GM06990 (cell line): ENCODE measurements around the gene PHF1.

Experiments
- DNase-seq: peaks from one replicate; pipeline ENCODE4 v3.0.0-alpha.2; 2011; ENCODE audit not compliant: insufficient read length; ENCODE audit errors: extremely low read depth
- H3K27me3 ChIP-seq: replicated peaks from 2 replicates; pipeline ENCODE4 v1.6.0; 2011; ENCODE audit warnings: low read length; ENCODE audit not compliant: control insufficient read depth, insufficient read depth
- H3K36me3 ChIP-seq: 2 replicates; pipeline ENCODE4 v1.5.1; 2011; ENCODE audit warnings: low read length; ENCODE audit not compliant: control insufficient read depth, insufficient read depth
- H3K4me3 ChIP-seq: replicated peaks from 2 replicates; pipeline ENCODE4 v1.5.1; 2011; ENCODE audit warnings: low read depth, mild to moderate bottlenecking, control low read depth, low read length
- CTCF ChIP-seq: IDR thresholded peaks from 2 replicates; pipeline ENCODE4 v1.5.1; 2011; ENCODE audit warnings: low read length, control low read depth, mild to moderate bottlenecking, inconsistent platforms; ENCODE audit not compliant: insufficient read depth, poor library complexity, severe bottlenecking

Gene PHF1

GRCh38 chr6:33430334-33430733, 19.5 kb downstream of the PHF1 start:
- no peak for TF ChIP-seq CTCF
- no peak for DNase-seq
- Histone ChIP-seq H3K27me3 (no peaks in the 10 kb centered on the region), H3K36me3 (peaks cover 1% of the 10 kb centered on the region; the same call in 1 of the 2 replicates), H3K4me3 (no peak overlapping the region; the same call in 1 of the 2 replicates)

GRCh38 chr6:33430991-33431879, 20.4 kb downstream of the PHF1 start:
- H3K4me3 ChIP-seq: peak overlapping the region; percentile 51

GRCh38 chr6:33431880-33432541, 21.2 kb downstream of the PHF1 start:
- no peak for TF ChIP-seq CTCF
- Histone ChIP-seq H3K4me3 (peak overlapping the region; percentile 42), H3K27me3 (no peaks in the 10 kb centered on the region), H3K36me3 (peaks cover 4% of the 10 kb centered on the region; the same call in 1 of the 2 replicates)
- no peak for DNase-seq

More at GRCh38 chr6:33430991-33431879, 20.4 kb downstream of the PHF1 start:
- peaks cover 4% of the 10 kb centered on the region; the same call in 1 of the 2 replicates for H3K36me3 ChIP-seq
- DNase-seq: peak; percentile 82
- no peak for TF ChIP-seq CTCF
- H3K27me3 ChIP-seq: no peaks in the 10 kb centered on the region

GRCh38 chr6:33432546-33432945, 21.7 kb downstream of the PHF1 start:
- no peak for DNase-seq
- peaks cover 4% of the 10 kb centered on the region; the same call in 1 of the 2 replicates for H3K36me3 ChIP-seq
- no peak overlapping the region for H3K4me3 ChIP-seq
- no peak for TF ChIP-seq CTCF
- H3K27me3 ChIP-seq: no peaks in the 10 kb centered on the region

GRCh38 chr6:33433001-33433543, 22.3 kb downstream of the PHF1 start:
- TF ChIP-seq CTCF: no peak
- no peak for DNase-seq
- no peak overlapping the region for H3K4me3 ChIP-seq
- no peaks in the 10 kb centered on the region for H3K27me3 ChIP-seq
- peaks cover 6% of the 10 kb centered on the region; the same call in 1 of the 2 replicates for H3K36me3 ChIP-seq
